RWPE2 (cell line): ENCODE results near the gene ZNF532.
"Not testable (repeated sequence)": the region's sequence is repeated elsewhere in the genome, so short reads cannot be mapped to it uniquely, and the experiment has no call there.

Experiments used
- ATAC-seq: fragments of 200-7000 bp; cut with Tn5 transposase; 3 replicates; pipeline ENCODE4 v1.9.1; 2021; ENCODE audit warnings: low read depth
- DNase-seq: peaks from one replicate; pipeline ENCODE4 v3.0.0-alpha.2; 2020; ENCODE audit warnings: low spot score
- H3K27ac ChIP-seq: fragments of 450-650 bp; 2 replicates; pipeline ENCODE4 v1.5.1; 2017; ENCODE audit warnings: mild to moderate bottlenecking; ENCODE audit not compliant: poor library complexity, severe bottlenecking
- H3K27me3 ChIP-seq: fragments of 250-450 bp; sonication (Bioruptor Pico); 2 replicates; pipeline ENCODE4 v1.5.1; 2021; ENCODE audit warnings: mild to moderate bottlenecking, moderate library complexity; ENCODE audit not compliant: insufficient read depth, poor library complexity, severe bottlenecking
- H3K36me3 ChIP-seq: fragments of 250-450 bp; sonication (Bioruptor Pico); 2 replicates; pipeline ENCODE4 v1.5.1; 2020; ENCODE audit warnings: low read depth, mild to moderate bottlenecking, moderate library complexity
- H3K4me1 ChIP-seq: fragments of 250-450 bp; sonication (Bioruptor Pico); 2 replicates; pipeline ENCODE4 v1.5.1; 2021; ENCODE audit warnings: mild to moderate bottlenecking, moderate library complexity; ENCODE audit not compliant: insufficient read depth, poor library complexity, severe bottlenecking
- H3K4me3 ChIP-seq: fragments of 250-450 bp; sonication (Bioruptor Pico); 2 replicates; pipeline ENCODE4 v1.5.1; 2021; ENCODE audit warnings: mild to moderate bottlenecking, moderate library complexity; ENCODE audit not compliant: severe bottlenecking
- H3K9me3 ChIP-seq: fragments of 250-450 bp; sonication (Bioruptor Pico); 2 replicates; pipeline ENCODE4 v1.5.1; 2021; ENCODE audit warnings: mild to moderate bottlenecking, moderate library complexity; ENCODE audit not compliant: severe bottlenecking
- TF ChIP-seq, protein P1 (sequence below): fragments of 450-650 bp; IDR thresholded peaks from one replicate; pipeline ENCODE4 v1.5.1; 2017; ENCODE audit warnings: mild to moderate bottlenecking, moderate library complexity; ENCODE audit not compliant: poor library complexity, severe bottlenecking

Gene ZNF532

DNA sequence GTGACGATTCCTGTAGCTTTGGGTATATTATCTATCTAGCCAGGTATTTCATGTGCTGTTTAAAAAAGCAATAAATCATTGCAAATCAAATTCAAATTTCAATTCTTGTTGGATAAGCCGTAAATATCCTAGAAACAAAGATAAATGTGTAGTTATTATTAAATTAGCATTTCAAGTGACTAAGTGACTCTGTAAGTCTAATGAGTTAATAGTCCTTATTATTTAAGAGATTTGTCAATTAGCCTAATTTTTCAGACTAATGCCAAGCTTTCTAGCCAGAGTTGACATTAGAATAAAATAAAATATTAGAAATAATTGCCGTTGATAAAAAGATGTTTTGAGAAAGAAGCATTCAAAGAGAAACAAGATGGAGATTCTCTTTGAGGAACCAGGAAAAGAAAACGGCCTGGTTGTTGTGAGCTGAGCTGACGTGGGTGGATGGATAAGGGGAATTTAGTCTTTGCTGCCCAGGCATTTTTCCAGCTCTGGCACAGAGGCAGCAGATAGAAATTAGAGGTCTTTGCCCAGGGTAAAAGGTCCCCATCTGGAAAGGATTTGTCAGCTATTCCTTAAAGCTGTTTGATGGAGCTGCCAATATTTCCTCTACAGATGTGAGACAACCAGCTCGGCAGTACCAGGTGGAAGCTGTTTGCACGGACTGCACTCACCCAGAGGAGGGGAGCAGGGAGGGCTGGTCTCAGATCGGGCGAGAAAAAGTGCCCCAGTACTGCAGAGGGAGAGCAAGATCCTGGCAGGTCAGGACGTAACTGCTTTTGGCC is 157.7 kb downstream of the ZNF532 start:
- TF ChIP-seq, protein P1, sequence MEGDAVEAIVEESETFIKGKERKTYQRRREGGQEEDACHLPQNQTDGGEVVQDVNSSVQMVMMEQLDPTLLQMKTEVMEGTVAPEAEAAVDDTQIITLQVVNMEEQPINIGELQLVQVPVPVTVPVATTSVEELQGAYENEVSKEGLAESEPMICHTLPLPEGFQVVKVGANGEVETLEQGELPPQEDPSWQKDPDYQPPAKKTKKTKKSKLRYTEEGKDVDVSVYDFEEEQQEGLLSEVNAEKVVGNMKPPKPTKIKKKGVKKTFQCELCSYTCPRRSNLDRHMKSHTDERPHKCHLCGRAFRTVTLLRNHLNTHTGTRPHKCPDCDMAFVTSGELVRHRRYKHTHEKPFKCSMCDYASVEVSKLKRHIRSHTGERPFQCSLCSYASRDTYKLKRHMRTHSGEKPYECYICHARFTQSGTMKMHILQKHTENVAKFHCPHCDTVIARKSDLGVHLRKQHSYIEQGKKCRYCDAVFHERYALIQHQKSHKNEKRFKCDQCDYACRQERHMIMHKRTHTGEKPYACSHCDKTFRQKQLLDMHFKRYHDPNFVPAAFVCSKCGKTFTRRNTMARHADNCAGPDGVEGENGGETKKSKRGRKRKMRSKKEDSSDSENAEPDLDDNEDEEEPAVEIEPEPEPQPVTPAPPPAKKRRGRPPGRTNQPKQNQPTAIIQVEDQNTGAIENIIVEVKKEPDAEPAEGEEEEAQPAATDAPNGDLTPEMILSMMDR: no peak
- H3K36me3 ChIP-seq: no peaks in the 10 kb centered on the region
- DNase-seq (no peak), ATAC-seq (no peak)
- no peaks in the 10 kb centered on the region for H3K9me3 ChIP-seq
- no peak overlapping the region for H3K27ac ChIP-seq
- no peaks in the 10 kb centered on the region for H3K4me1 ChIP-seq
- H3K27me3 ChIP-seq: no peaks in the 10 kb centered on the region
- H3K4me3 ChIP-seq: no peak overlapping the region

DNA sequence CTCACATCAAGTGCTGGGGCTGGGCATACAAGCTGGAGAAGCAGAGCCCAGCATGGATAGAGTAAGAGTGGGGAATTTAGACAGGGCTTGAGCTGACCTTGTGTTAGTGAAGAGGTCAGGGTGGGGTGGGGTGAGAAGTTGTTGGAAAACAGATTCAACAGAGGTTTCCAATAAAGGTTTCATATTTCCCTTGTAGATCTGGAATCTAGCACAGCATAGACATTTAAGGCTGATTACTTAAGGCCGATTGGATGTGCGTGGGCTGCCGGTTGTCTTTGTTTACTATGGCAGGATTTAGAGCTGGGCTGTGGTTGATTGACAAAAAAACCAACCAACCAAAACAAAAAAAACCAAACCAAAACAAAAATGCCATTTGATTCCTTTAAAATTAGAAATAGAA is 160.2 kb downstream of the ZNF532 start:
- Histone ChIP-seq H3K4me3 (no peak overlapping the region), H3K4me1 (no peaks in the 10 kb centered on the region), H3K36me3 (no peaks in the 10 kb centered on the region), H3K9me3 (no peaks in the 10 kb centered on the region), H3K27me3 (no peaks in the 10 kb centered on the region), H3K27ac (no peak overlapping the region)
- DNase-seq (no peak), ATAC-seq (no peak)
- TF ChIP-seq, protein P1: no peak

DNA sequence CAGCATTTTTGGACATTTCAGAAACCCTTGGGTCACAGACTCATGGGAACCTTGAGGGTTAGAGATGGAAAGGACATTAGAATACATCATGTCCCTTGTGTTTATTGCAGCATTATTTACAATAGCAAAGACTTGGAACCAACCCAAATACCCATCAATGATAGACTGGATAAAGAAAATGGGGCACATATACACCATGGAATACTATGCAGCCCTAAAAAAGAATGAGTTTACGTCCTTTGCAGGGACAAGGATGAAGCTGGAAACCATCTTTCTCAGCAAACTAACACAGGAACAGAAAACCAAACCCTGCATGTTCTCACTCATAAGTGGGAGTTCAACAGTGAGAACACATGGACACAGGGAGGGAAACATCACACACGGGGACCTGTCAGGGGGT is 160.9 kb downstream of the ZNF532 start:
- H3K9me3 ChIP-seq, H3K4me3 ChIP-seq, DNase-seq, ATAC-seq, H3K27me3 ChIP-seq, H3K36me3 ChIP-seq, H3K4me1 ChIP-seq, H3K27ac ChIP-seq: not testable (repeated sequence)

DNA sequence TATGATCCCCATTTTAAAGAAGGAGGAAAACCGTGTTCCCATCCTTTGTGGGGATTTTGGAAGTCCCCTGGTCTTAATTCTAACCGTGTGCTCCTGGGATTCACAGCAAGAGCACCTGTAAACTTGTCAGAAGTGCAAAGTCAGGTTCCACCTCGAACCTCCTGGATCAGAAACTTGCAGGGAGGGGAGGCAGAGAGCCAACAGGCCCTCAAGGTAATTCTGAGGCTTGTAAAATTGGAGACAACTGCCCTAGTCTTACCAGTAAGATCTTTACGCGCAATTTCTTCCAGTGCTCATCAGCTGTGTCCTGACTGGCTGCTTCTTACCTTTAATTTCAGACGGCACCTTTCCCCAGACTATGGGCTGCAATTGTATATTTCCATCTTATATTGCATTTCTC is 161.7 kb downstream of the ZNF532 start:
- H3K36me3 ChIP-seq: no peaks in the 10 kb centered on the region
- no peaks in the 10 kb centered on the region for H3K27me3 ChIP-seq
- no peaks in the 10 kb centered on the region for H3K4me1 ChIP-seq
- ATAC-seq (no peak), DNase-seq (no peak)
- TF ChIP-seq, protein P1: no peak
- H3K27ac ChIP-seq: no peak overlapping the region
- H3K9me3 ChIP-seq: no peaks in the 10 kb centered on the region
- no peak overlapping the region for H3K4me3 ChIP-seq

DNA sequence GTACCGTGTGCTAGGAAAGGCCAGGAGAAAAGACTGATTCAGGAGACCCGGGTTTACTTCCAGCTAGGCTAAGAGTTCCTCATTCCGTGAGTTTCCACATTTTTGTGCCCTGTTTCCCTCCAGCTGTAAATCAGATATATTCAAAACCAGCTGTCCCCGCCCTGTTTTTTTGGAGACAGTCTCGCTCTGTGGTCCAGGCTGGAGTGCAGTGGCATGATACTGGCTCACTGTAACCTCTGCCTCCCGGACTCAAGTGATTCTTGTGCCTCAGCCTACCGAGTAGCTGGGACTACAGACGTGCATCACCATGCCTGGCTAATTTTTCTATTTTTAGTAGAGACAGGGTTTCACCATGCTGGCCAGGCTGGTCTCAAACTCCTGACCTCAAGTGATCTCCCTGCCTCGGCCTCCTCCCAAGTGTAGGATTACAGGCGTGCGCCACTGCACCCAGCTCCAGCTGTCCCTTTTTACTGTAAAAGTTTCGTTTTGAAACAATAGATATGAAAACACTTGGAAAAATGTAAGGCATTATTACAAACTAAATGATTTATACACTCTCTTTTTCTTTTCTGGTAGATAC is 162.2 kb downstream of the ZNF532 start:
- Histone ChIP-seq H3K4me1 (no peaks in the 10 kb centered on the region), H3K27me3 (no peaks in the 10 kb centered on the region), H3K4me3 (no peak overlapping the region), H3K36me3 (no peaks in the 10 kb centered on the region), H3K9me3 (no peaks in the 10 kb centered on the region), H3K27ac (no peak overlapping the region)
- DNase-seq (no peak), ATAC-seq (no peak)
- TF ChIP-seq, protein P1: no peak
